ENCODE data around the gene RAD51C. TPM values are rescaled to one million over a fixed set of nuclear protein-coding genes. Genes with fewer than 3 reads are reported as not detected.

Gene RAD51C
- polyA plus RNA-seq, 1 donor (not counting 4 experiments of a cell fraction or from before 2014, with no cell fraction given) = 41.8 TPM

GRCh38 chr17:58757162-58757613 lies 64.8 kb downstream of the RAD51C start:
- Histone ChIP-seq H3K4me1 (ENCODE audit: control insufficient read depth, extremely low read depth, insufficient read depth, low read length) (peaks cover 11% of the 10 kb centered on the region), H3K9me1 (ENCODE audit: control insufficient read depth, extremely low read depth, insufficient read depth, low read length) (no peaks in the 10 kb centered on the region), H4K20me1 (ENCODE audit: control insufficient read depth, extremely low read depth, insufficient read depth, low read length) (no peaks in the 10 kb centered on the region), H3K9me3 (ENCODE audit: control insufficient read depth, low read depth, low read length) (no peaks in the 10 kb centered on the region), H3K4me2 (ENCODE audit: control insufficient read depth, extremely low read depth, insufficient read depth, low read depth, low read length) (peak overlapping the region; percentile 51), H3K27ac (ENCODE audit: control insufficient read depth, insufficient read depth, low read length) (no peak overlapping the region), H3K4me3 (ENCODE audit: control insufficient read depth in 2 of 3, extremely low read depth in 1 of 3, insufficient read depth in 2 of 3, low read depth in 1 of 3, low read length in 3 of 3) (peak overlapping the region in 1 of 3 experiments; percentile 67), H3K9ac (ENCODE audit: control insufficient read depth, extremely low read depth, insufficient read depth, low read length) (no peak overlapping the region), H2AFZ (ENCODE audit: control insufficient read depth, low read length) (no peak overlapping the region), H3K36me3 (ENCODE audit: control insufficient read depth in 2 of 2, extremely low read depth in 1 of 2, insufficient read depth in 2 of 2, low read length in 2 of 2) (no peaks in the 10 kb centered on the region), H3K27me3 (ENCODE audit: control insufficient read depth, extremely low read depth, insufficient read depth, low read length) (peaks cover 39% of the 10 kb centered on the region), H3K79me2 (ENCODE audit: control insufficient read depth, insufficient read depth, low read length) (no peaks in the 10 kb centered on the region)
- TF ChIP-seq CTCF (optimal IDR thresholded peaks at IDR 0.05 in 1 of 3, IDR thresholded peaks at IDR 0.05 in 1 of 3, conservative IDR thresholded peaks at IDR 0.05 in 1 of 3; ENCODE audit: extremely low read depth in 1 of 3, insufficient read depth in 2 of 3, low read length in 3 of 3) (no peak), EZH2 (IDR thresholded peaks at IDR 0.05; ENCODE audit: low read length) (peak; percentile 77)
- FAIRE-seq (no peak), DNase-seq (ENCODE audit: low read depth, low spot score) (no peak)
- dilution Hi-C loops (cut with MboI; ENCODE audit: extremely low pct_ligation_motif_present, low sequenced_read_pairs) = no loop called here

GRCh38 chr17:58758890-58759289 lies 66.5 kb downstream of the RAD51C start:
- Histone ChIP-seq H3K79me2 (ENCODE audit: control insufficient read depth, insufficient read depth, low read length) (no peaks in the 10 kb centered on the region), H3K4me2 (ENCODE audit: control insufficient read depth, extremely low read depth, insufficient read depth, low read depth, low read length) (no peak overlapping the region), H3K9ac (ENCODE audit: control insufficient read depth, extremely low read depth, insufficient read depth, low read length) (no peak overlapping the region), H3K4me1 (ENCODE audit: control insufficient read depth, extremely low read depth, insufficient read depth, low read length) (peaks cover 11% of the 10 kb centered on the region), H3K27me3 (ENCODE audit: control insufficient read depth, extremely low read depth, insufficient read depth, low read length) (peaks cover 39% of the 10 kb centered on the region), H3K9me3 (ENCODE audit: control insufficient read depth, low read depth, low read length) (no peaks in the 10 kb centered on the region), H2AFZ (ENCODE audit: control insufficient read depth, low read length) (no peak overlapping the region), H3K27ac (ENCODE audit: control insufficient read depth, insufficient read depth, low read length) (no peak overlapping the region), H3K4me3 (ENCODE audit: control insufficient read depth in 2 of 3, extremely low read depth in 1 of 3, insufficient read depth in 2 of 3, low read depth in 1 of 3, low read length in 3 of 3) (no peak overlapping the region), H3K9me1 (ENCODE audit: control insufficient read depth, extremely low read depth, insufficient read depth, low read length) (no peaks in the 10 kb centered on the region), H3K36me3 (ENCODE audit: control insufficient read depth in 2 of 2, extremely low read depth in 1 of 2, insufficient read depth in 2 of 2, low read length in 2 of 2) (no peaks in the 10 kb centered on the region), H4K20me1 (ENCODE audit: control insufficient read depth, extremely low read depth, insufficient read depth, low read length) (no peaks in the 10 kb centered on the region)
- FAIRE-seq (no peak), DNase-seq (ENCODE audit: low read depth, low spot score) (no peak)
- dilution Hi-C loops (cut with MboI; ENCODE audit: extremely low pct_ligation_motif_present, low sequenced_read_pairs) = no loop called here
- TF ChIP-seq CTCF (optimal IDR thresholded peaks at IDR 0.05 in 1 of 3, IDR thresholded peaks at IDR 0.05 in 1 of 3, conservative IDR thresholded peaks at IDR 0.05 in 1 of 3; ENCODE audit: extremely low read depth in 1 of 3, insufficient read depth in 2 of 3, low read length in 3 of 3) (no peak), EZH2 (IDR thresholded peaks at IDR 0.05; ENCODE audit: low read length) (peak; percentile 47)
